M059J (cell line): ENCODE measurements around the gene PTPRN2. TPM values are rescaled to one million over a fixed set of nuclear protein-coding genes. Genes with fewer than 3 reads are reported as not detected.

Experiments used
- DNase-seq: peaks from one replicate; pipeline ENCODE4 v3.0.0-alpha.2; 2012; ENCODE audit warnings: low read depth
- total RNA-seq: library from RNA; depleted of rRNA; stranded (reverse); fragments of >200 nt; shearing (Covaris generic); gene quantifications from 2 replicates; pipeline ENCODE4 v1.2.3, GENCODE V29; 2014

Gene PTPRN2
- total RNA-seq, 1 experiment from 2014 or later, result 2.3 TPM

DNA sequence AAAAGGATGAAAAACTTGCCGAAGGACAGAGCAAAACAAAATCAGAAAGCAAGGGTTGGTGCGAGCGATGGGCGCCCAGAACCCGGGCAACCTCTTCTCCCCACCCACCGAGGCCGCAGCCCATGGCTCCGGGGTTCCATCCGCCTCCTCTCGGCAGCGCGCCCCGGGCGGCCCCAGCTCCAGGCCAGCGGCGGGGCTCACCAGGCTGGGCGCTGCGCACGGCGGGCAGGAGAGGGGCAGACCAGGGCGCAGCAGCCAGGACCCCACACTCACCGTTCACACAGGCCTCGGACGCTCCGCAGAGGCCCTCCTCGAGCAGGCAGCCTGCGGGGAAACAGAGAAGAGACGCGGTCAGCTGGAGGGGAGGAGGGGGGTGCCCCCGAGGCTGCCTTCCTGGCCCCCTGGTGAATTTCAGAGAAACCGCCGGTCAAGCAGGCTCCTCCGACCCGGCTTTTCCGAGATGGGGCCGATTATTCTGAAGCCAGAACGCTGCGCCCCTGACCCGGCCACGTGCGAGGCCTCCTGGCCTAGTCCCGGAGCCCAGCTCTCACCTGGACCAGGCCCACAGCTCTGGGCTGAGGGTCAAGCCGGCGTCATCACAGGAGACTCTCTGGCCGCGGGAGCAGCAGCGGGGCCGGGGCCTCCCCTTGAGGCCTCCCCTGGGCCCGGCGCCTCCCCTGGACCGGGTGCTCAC lies 98.0 kb downstream of the PTPRN2 start:
- no peak for DNase-seq

DNA sequence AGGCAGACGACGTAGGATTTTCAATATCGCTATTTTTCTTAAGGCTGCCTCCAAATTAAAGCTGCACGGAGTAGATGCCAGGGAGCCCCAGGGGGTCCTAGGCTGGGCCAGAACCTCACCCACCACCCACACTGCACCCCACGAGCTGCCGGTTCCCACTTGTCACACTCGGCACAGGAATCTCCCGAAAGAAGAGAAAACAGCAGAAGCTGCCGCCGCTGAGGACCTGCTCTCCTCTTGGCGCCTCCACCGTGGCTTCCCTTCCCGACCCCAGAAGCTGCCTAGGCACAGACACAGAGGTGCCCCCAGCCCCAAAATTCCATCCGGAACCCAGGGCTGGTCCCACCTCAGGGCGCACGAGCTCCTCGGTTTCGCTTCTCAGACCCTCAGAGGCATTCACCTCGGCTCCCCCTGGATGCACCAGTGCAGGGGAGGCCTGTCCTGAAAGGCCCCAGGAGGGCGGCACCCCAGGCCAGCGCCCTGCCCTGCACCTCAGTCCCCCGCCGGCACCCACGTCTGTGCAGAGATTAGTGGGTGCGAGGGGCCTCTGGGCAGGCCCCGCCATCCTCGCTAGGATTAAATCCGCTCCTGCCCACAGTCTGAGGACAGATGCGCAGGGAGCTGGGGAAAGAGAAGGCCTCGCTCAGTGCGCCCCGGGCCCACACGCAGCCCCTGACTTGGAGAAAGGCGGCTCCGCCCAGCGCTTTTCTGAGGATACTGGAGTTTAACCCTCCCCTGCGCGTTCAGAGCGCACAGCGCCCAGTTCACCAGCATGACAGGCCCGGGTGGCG lies 99.2 kb downstream of the PTPRN2 start:
- DNase-seq, result no peak

DNA sequence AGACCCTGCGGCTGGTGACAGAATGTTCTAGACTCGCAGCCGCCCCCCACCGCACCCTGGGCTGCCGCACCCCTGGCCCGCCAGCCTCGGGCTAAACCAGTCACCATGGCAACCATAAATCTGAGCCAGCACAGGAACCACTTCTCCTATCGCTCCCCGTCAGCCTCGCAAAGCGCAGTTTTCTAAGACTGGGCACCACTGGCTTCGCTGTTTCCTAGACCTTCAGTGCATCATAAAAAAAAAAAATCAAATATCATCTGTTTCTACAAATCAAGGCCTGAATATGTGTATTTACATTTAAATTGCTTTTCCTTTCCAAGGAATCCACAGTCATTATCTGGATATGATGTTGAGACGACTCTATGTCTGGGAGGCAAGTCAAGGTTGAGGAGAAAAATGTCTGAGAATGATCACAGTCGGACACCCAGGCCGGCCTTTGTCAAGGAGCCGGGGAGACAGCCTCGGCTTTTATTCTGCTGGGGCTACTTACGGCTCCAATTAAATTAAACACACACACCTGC lies 99.9 kb downstream of the PTPRN2 start:
- no peak for DNase-seq

DNA sequence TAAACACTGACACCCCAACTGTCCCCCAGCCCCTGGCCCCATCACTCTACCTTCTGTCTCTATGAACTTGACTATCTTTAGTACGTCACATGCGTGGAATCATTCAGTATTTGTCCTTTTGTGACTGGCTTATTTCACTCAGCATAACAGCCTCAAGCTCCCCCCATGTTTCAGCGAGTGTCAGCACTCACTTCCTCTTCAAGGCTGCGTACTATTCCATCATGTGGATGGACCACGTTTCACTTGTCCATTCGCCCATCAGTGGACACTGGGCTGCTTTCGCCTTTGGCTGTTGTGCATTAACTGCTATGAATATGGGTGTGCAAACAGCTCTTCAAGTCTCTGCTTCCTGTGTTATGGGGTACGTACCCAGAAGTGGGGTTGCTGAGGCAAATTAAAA lies 100.7 kb downstream of the PTPRN2 start:
- DNase-seq, result no peak

DNA sequence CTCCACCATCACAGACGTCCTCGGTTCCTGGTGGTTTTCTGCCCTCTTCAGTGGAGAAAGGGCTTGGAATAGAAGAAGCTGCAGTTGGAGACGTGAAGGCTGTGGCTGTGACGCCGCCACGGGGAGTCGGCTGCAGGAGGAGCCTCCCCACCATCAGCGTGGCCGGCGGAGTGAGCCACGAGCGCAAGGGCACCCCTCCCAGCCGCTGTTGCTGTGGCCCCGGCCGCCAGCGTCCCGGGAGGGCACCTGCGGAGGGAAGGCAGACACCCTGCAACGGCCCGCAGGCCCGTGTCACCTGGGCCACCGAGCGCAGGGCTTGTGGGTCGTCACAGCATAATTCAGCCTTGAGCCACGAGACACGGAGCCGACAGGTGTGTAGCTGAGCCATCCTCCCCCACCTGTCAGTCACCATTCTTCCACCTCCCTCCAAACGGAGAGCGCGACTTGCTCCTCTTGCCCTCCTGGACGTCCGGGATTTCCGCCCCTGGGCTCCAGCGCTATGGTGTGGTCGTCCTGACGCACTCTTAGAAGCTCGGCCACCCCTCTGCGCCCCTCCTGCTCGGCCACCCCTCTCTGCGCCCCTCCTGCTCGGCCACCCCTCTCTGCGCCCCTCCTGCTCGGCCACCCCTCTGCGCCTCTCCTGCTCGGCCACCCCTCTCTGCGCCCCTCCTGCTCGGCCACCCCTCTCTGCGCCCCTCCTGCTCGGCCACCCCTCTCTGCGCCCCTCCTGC lies 102.7 kb downstream of the PTPRN2 start:
- no peak for DNase-seq

DNA sequence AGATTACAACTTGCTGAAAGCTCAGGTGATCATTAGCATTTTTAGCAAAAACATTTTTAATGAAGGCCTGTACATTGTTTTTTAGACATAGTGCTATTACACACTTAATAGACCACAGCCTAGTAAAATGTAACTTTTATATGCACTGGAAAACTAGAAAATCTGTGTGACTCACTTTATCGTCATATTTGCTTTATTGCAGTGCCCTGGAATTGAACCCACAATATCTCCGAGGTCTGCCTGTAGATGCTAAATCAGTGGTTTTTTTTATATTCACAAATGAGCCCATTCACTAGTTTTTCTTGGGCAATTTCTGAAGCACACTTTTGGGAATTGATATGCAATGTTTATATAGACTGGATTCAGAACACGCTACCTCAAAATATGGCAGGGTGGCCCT lies 105.1 kb downstream of the PTPRN2 start:
- DNase-seq, result no peak

DNA sequence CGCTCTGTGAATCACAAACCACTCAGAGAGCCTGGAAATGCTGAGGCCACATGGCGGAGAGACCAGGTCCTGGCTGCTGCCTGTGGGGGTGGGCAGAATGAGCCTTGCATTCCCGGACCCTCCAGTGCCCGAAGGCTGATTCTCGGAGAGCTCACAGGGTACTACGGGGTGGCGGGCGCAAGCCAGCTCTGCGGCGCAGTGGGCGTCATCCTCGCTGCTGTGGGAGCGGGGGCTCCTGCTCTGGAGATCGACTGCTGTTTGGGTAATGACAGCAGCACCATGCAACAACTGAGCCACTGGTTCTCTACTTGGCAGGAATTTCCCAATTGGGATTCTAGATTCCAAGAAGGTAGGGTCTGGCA lies 108.0 kb downstream of the PTPRN2 start:
- no peak for DNase-seq

DNA sequence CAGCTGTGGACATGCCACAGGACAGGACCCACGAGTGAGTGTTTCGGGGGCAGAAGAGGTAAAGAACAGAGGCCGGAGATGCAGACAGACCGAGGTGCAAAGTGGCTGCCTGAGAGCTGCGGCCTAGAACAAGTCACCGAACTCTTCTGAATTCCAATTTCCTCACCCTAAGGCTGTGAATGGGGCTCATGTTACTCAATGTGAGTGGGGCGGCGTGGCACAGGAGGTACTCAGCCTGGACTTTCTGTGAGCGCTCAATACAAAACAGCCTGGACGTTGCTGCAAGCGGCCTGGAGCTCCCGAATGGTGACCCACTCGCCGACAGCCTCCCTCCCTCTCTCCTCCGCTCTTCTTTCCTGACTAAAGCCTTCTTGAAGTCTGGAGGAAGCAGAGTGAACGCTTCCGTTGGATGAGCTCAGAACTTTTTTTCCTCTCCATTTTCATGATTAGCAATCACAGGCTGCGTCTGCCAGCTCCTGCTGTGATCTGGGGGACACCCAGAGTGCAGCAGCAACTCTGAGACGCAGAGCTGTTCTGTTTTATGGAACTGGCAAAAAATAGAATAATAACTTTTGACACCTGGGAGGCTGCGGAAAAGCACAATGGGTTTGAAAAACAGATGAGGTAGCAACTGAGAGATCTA lies 108.5 kb downstream of the PTPRN2 start:
- DNase-seq, result no peak

DNA sequence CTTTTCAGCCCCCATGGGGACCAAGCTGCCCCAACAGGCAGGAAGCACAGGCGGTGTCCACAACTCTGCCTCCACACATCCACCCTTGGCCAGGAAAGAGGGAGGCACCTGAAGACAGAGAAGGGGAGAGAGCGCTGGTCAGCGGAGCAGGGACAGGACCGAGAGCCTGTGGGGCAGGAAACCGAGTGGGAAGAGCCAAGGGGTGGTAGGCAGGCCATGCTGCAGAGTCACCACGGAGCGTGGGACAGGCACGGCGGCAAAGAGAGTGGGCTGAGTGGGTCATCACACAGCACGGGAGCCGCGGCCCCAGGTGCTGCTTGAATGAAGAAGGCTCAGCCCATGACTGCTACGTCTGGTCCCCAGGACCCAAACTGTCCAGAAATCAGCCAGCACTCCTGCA lies 109.8 kb downstream of the PTPRN2 start:
- no peak for DNase-seq

DNA sequence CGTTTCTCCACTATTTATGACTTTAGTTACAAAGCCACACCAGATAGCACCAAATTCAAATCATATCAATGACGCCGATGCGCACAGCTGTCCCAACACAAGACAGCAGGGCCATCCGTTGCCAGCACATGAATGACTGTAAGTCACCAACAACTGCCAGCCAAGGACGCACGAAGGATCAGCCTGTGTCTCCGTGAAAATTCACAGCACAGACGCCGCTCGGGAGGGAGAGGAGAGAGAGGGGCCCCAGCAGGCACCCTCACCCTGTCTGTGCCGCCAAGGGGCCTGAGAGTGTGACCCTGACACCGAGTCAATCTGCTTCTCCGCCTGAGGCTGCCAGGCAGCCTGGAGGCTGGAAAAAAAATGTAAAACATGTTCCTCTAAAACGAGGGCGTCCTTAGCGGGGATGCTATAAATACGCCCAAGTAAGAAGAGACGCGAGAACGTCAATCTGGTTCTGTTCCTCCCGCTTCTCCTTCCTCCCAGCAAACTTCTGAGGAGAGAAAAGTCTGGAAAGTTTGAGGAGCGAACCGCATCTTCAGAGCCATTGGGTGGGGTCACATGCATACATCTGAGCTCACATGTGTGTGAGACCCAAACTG lies 111.2 kb downstream of the PTPRN2 start:
- DNase-seq, result no peak

DNA sequence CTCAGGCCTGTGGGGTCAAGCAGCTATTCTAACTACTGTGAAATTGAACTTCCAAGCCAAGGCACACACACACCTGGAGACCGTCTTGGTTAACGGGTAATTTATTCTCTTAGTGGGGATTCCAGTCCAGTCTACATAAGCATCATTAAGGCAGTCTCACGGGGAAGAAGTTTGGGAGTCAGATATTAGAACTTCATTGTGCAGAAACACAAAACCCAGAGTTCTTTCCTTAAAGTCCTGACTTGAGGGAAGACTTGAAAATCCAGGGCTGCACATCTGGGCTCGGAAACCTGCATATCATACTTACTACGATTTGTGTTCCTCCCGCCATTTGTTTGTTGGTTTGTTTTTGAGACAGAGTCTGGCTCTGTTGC lies 112.0 kb downstream of the PTPRN2 start:
- DNase-seq, result no peak

DNA sequence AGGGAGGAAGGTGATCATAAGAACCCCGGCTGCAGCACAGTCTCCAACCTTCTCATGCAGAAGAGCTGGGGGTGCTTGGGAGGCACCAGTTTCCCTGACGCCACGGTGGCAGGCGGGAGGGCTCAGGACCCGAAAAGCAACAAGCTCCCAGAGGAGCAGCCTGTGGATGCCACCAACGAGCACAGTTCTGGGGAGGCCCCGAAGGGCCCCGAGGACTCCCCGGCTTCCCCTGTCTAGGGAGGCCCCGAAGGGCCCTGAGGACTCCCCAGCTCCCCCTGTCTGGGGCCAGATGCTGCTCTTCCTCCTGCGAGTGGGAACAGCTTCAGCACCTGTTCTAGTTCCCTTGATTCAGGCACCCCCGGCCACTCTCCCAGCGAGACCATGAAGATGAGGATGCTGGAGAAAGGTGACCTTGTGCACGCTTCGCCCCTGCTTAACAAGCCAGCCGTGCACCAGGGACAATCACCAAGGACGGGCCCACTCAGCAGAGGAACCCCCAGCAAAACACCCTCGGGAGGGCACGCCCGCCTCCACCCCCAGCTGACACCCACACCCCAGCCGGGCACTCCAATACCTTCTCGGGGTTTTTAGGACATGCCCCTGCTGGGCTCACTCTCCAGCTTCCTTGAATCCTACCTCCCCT lies 112.5 kb downstream of the PTPRN2 start:
- no peak for DNase-seq

DNA sequence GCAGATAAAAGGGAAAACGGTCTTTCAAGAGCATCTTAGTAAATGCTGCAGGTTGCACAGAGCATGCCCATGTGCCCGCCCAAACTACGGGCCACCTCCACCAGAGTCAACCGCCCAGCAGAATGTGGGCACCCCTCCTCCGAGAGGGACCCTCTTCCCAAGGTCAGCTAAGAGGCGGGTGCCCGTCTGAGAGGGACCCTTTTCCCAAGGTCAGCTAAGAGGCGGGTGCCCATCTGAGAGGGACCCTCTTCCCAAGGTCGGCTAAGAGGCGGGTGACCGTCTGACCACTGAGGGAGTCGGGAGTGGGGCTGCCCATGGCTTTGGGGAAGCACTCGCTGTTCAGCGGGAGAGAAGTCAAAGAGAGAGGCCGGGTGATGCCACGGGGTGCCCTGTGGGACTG lies 113.1 kb downstream of the PTPRN2 start:
- DNase-seq, result no peak

DNA sequence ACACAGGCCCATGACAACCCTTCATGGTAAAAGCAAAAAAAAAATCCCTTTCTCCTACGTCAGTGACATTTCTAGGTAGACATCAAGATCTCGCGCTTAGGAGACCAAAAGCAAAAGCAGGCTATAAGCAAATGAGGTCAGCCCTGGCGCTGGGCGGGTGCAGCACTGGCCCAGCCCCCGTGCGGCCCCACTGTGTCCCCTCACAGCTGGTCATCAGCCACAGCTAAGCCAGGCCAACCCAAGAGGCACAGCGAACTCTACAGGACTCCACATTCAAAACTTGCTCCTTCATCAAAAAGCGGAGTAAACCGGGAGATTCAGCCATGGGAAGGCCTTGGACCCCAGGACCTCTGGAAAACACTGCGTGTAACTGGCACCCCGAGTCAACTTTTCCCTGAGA lies 113.7 kb downstream of the PTPRN2 start:
- no peak for DNase-seq

DNA sequence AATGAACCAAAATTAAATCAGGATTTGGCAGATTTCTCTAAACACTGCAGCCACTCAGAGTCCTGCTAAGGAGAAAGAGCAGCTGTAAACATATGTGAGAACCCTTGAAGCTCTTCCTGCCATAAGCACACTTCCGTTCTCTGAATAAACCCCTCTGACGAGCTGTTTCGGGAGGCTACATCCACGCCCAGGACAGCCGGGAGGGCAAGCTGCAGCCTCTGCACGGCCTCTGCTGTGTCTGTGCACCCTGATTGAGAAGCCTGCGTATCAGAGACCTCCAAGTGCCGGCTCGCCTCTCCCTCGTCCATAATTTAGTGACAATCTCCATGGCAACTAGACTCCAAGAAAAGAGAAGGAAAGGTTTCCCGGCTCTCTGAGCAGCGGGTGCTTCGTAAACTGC lies 114.4 kb downstream of the PTPRN2 start:
- no peak for DNase-seq

DNA sequence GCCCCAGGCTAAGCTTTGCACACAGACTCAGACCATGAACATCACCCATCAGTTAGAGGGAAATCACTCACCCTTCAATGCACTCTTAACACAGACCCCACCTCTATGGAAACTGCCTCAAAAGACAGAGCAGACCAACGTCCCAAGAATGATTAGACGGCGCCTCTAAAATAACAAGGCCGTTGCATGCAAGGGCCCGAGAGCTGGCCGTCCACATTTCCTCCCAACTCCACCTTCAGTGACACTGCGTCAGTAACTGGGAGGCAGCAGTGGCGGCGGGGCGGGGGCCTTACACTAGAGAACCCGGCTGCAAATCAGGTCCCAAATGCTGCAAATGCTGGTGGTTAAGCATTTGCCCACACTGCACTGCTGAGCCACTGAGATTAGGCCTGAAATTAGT lies 115.0 kb downstream of the PTPRN2 start:
- DNase-seq, result no peak

DNA sequence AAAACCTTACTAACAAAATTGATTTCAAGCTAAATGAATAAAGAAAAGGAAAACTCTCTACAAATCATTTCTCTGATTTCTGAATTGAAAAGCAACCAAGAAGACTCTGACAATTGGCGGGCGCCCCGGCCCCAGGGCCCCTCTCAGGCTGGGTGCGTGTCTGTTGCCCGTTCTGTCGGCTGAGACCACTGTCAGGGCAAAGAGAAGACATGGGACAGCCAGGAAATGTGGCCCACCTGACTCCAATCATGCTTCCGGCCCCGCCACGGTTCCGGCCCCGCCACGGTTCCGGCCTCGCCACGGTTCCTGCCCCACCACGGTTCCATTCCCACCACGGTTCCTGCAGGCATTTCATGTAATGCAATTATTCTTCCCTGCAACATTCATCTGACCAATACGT lies 115.9 kb downstream of the PTPRN2 start:
- no peak for DNase-seq

DNA sequence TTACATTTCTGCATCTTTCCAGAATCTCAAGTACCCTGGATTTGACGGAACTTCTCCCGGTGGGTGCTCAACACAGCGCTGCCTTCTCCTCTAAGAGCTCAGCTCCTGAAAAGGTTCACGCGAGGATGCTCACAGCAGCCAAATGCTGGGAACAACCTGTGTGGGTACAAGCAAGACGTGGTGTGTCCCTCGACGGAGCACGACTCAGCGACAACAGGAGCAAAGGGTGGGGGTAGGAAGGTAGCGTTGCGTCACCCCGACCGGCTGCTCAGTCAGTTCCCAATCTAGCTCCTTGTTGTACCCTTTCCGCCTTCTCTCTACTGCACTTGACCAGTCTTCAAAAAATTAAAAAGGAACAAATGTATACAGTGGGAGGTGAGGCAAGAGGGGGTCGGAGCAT lies 117.3 kb downstream of the PTPRN2 start:
- no peak for DNase-seq

DNA sequence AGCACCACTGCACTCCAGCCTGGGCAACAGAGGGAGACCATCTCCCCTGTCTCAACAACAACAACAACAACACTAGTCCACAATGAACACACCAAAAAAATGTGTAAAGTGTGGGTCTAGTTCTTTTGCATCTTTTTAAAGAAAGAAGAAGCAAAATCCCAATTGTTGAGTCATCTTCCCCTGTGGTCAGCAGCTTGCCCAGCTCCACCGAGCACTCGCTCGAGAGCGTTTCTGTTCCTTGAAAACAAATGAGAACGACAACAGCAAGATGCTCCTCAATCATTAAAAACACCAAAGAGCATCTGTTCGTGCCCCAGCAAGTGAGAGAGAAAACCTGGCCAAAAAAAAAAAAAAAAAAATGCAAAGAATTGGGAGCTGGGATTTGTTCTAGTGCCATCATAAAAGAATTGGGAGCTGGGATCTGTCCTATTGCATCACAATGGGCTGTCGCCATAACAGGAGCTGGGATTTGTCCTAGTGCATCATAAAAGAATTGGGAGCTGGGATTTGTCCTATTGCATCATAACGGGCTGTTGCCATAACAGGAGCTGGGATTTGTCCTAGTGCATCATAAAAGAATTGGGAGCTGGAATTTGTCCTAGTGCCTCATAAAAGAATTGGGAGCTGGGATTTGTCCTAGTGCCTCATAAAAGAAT lies 118.1 kb downstream of the PTPRN2 start:
- DNase-seq, result no peak

DNA sequence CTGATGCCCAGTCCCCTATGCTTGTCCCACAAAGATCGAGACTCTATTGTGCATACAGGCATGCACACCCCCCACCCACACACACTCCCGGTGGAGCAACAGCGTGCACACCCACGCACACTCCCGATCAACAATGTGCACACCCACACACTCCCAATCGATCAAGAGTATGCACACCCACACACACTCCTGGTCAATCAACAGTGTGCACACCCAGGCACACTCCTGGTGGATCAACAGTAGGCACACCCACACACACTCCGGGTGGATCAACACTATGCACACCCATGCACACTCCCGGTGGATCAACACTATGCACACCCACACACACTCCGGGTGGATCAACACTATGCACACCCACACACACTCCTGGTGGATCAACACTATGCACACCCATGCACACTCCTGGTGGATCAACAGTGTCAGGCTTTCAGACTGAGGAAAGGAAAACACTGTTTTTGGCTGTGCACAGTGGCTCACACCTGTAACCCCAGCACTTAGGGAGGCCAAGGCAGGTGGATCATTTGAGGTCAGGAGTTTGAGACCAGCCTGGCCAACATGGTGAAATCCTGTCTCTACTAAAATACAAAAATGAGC lies 118.8 kb downstream of the PTPRN2 start:
- no peak for DNase-seq
